Stimulated activated CD4-positive, alpha-beta T cell treated with anti-CD3 and anti-CD28 coated beads, Interleukin-15, amount 100 ng/mL, for 24 hours (primary cell): ENCODE data around the gene MUSK.
"Not testable (repeated sequence)": the region's sequence is repeated elsewhere in the genome, so short reads cannot be mapped to it uniquely, and the experiment has no call there.

Source experiments
- DNase-seq: peaks from one replicate; pipeline ENCODE4 v3.0.0-alpha.2; 2020

The MUSK gene

GRCh38 chr9:110815361-110815760 lies 146.8 kb downstream of the MUSK start:
- DNase-seq, result no peak

GRCh38 chr9:110820381-110820780 lies 151.8 kb downstream of the MUSK start:
- DNase-seq, result no peak

GRCh38 chr9:110821064-110821463 lies 152.5 kb downstream of the MUSK start:
- DNase-seq, result no peak

GRCh38 chr9:110825129-110825528 lies 156.5 kb downstream of the MUSK start:
- DNase-seq, result not testable (repeated sequence)

GRCh38 chr9:110825950-110826349 lies 157.4 kb downstream of the MUSK start:
- DNase-seq, result no peak

GRCh38 chr9:110826400-110826799 lies 157.8 kb downstream of the MUSK start:
- not testable (repeated sequence) for DNase-seq

- DNase-seq, result no peak
These were observed 159.7 kb downstream of the MUSK start for GRCh38 chr9:110828264-110828663.

- DNase-seq, result no peak
These were observed 161.9 kb downstream of the MUSK start for GRCh38 chr9:110830495-110830894.

GRCh38 chr9:110832926-110833325 lies 164.3 kb downstream of the MUSK start:
- DNase-seq, result no peak

- no peak for DNase-seq
These were observed 166.8 kb downstream of the MUSK start for GRCh38 chr9:110835404-110835803.

GRCh38 chr9:110835859-110836271 lies 167.3 kb downstream of the MUSK start:
- DNase-seq, result no peak

GRCh38 chr9:110837401-110838005 lies 168.9 kb downstream of the MUSK start:
- no peak for DNase-seq

- DNase-seq, result no peak
These were observed 173.6 kb downstream of the MUSK start for GRCh38 chr9:110842169-110842568.

GRCh38 chr9:110842986-110843385 lies 174.4 kb downstream of the MUSK start:
- no peak for DNase-seq

- no peak for DNase-seq
These were observed 175.5 kb downstream of the MUSK start for GRCh38 chr9:110844121-110844520.

- no peak for DNase-seq
These were observed 177.6 kb downstream of the MUSK start for GRCh38 chr9:110846215-110846614.

GRCh38 chr9:110847671-110848070 lies 179.1 kb downstream of the MUSK start:
- DNase-seq, result no peak

- no peak for DNase-seq
These were observed 182.0 kb downstream of the MUSK start for GRCh38 chr9:110850401-110851135.
